ENCODE measurements around the gene RPL7L1. TPM values are rescaled to one million over a fixed set of nuclear protein-coding genes. Genes with fewer than 3 reads are reported as not detected.

RPL7L1 gene
- total and polyA plus RNA-seq, 9 donors, result 48.6 to 97.8 (median 68.1) TPM

GRCh38 chr6:42860481-42860880 is 18.9 kb upstream of the RPL7L1 start:
- WGBS, 3 donors, result 90 to 92% (median 91%) methylated on average over 6 of the region's 6 CpGs
- Histone ChIP-seq H3K4me1 (ENCODE audit: insufficient read depth) (no peaks in the 10 kb centered on the region), H3K4me3 (no peak overlapping the region), H3K27ac (no peak overlapping the region), H3K36me3 (no peaks in the 10 kb centered on the region), H3K27me3 (no peaks in the 10 kb centered on the region), H3K9me3 (no peaks in the 10 kb centered on the region)
- TF ChIP-seq EP300 (IDR thresholded peaks at IDR 0.05) (no peak), CTCF (IDR thresholded peaks at IDR 0.05) (no peak), POLR2A (IDR thresholded peaks at IDR 0.05) (no peak)
- intact Hi-C loops (cut with DNase I), result no loop called here
- no peak for DNase-seq

GRCh38 chr6:42864602-42865001 is 14.8 kb upstream of the RPL7L1 start:
- WGBS, 3 donors, result 73 to 79% (median 77%) methylated on average over 8 of the region's 8 CpGs
- TF ChIP-seq EP300 (IDR thresholded peaks at IDR 0.05), result no peak
- H3K27ac ChIP-seq, result no peak overlapping the region
- no peaks in the 10 kb centered on the region for H3K4me1 ChIP-seq (ENCODE audit: insufficient read depth)
- no peaks in the 10 kb centered on the region for H3K36me3 ChIP-seq
- intact Hi-C loops (cut with DNase I), result no loop called here
- H3K27me3 ChIP-seq, result no peaks in the 10 kb centered on the region
- DNase-seq, result peak in 1 of 5 donors; percentile 39
- H3K4me3 ChIP-seq, result no peak overlapping the region
- no peaks in the 10 kb centered on the region for H3K9me3 ChIP-seq

GRCh38 chr6:42870145-42870936 is 9.1 kb upstream of the RPL7L1 start:
- intact Hi-C loops (cut with DNase I), result loop anchor here in 2 of 4 donors (10.0 kb wide), 2 partner anchors 86 to 146 kb away; partner anchors contain the start of genes BICRAL (in 1 of the 2) and PRPH2 (in 1 of the 2)
- Histone ChIP-seq H3K36me3 (no peaks in the 10 kb centered on the region), H3K27me3 (no peaks in the 10 kb centered on the region), H3K9me3 (no peaks in the 10 kb centered on the region), H3K4me1 (ENCODE audit: insufficient read depth) (no peaks in the 10 kb centered on the region), H3K4me3 (no peak overlapping the region), H3K27ac (no peak overlapping the region)
- no peak for DNase-seq
- TF ChIP-seq POLR2A (IDR thresholded peaks at IDR 0.05) (no peak), EP300 (IDR thresholded peaks at IDR 0.05) (no peak), CTCF (IDR thresholded peaks at IDR 0.05) (no peak)
- 65 to 69% (median 66%) methylated on average over 2 of the region's 2 CpGs for WGBS, 3 donors

DNA sequence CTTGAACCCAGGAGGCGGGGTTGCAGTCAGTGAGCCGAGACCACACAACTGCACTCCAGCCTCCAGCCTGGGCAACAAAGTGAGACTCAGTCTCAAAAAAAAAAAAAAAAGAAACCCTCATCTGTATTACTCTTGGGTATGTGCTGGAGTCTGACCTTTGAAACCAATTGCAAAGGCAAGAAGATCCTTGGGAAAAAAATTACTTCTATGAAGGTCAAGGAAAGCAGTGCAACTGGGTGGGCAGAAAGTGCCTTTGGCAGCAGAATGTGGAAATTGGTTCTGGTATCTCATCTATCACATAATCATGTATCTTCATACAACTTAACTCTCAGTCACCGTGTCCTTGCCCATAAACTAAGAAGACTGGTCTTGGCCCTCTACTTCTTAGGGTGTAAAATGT is 7.7 kb upstream of the RPL7L1 start:
- Histone ChIP-seq H3K9me3 (no peaks in the 10 kb centered on the region), H3K36me3 (no peaks in the 10 kb centered on the region), H3K27ac (no peak overlapping the region), H3K4me1 (ENCODE audit: insufficient read depth) (no peaks in the 10 kb centered on the region), H3K4me3 (no peak overlapping the region), H3K27me3 (no peaks in the 10 kb centered on the region)
- TF ChIP-seq POLR2A (IDR thresholded peaks at IDR 0.05), result no peak
- no peak for TF ChIP-seq CTCF (IDR thresholded peaks at IDR 0.05)
- TF ChIP-seq EP300 (IDR thresholded peaks at IDR 0.05), result no peak
- intact Hi-C loops (cut with DNase I), result loop anchor here in 2 of 4 donors (10.0 kb wide), 2 partner anchors 87 to 147 kb away; partner anchors contain the start of genes BICRAL (in 1 of the 2) and PRPH2 (in 1 of the 2)
- WGBS, 3 donors, result 74 to 77% (median 76%) methylated on average over 3 of the region's 3 CpGs
- no peak for DNase-seq

DNA sequence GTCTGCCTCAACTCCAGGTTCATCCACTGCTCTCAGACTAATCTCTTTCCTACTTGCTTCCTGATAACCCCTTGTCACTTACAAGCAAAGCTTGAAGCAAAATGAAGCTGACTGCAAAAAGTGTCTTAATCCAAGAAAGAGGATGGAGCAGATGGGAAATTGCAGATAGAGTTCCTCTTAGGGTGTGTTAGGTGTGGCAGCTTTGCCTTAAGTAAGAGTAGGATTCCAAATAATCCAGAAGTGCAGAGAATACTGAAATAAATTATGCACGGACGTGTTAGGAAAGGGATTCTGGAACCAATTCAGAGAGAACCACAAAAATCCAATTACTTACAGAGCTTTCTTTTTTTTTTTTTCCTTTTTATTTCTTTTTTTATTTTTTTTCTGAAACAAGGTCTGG is 6.1 kb upstream of the RPL7L1 start:
- Histone ChIP-seq H3K27ac (no peak overlapping the region), H3K4me1 (ENCODE audit: insufficient read depth) (no peaks in the 10 kb centered on the region), H3K36me3 (no peaks in the 10 kb centered on the region), H3K27me3 (no peaks in the 10 kb centered on the region), H3K9me3 (no peaks in the 10 kb centered on the region), H3K4me3 (no peak overlapping the region)
- no peak for DNase-seq
- WGBS, 3 donors, result 9 to 30% (median 17%) methylated on average over 2 of the region's 2 CpGs
- intact Hi-C loops (cut with DNase I), result loop anchor here in 2 of 4 donors (10.0 kb wide), 2 partner anchors 89 to 149 kb away; partner anchors contain the start of genes BICRAL (in 1 of the 2) and PRPH2 (in 1 of the 2)
- TF ChIP-seq EP300 (IDR thresholded peaks at IDR 0.05) (no peak), POLR2A (IDR thresholded peaks at IDR 0.05) (no peak), CTCF (IDR thresholded peaks at IDR 0.05) (no peak)
